KMS-11 (cell line): Measurements from ENCODE around the gene COA3.

Source experiments
- H2AFZ ChIP-seq: fragments of 200-600 bp; sonication (generic); 2 replicates; pipeline ENCODE4 v1.6.1; 2016; ENCODE audit warnings: antibody characterized with exemption, mixed run types, low read depth
- H3K27ac ChIP-seq: fragments of 200-600 bp; sonication (generic); 2 replicates; pipeline ENCODE4 v1.6.1; 2016; ENCODE audit warnings: mild to moderate bottlenecking, mixed run types
- H3K27me3 ChIP-seq: fragments of 200-600 bp; sonication (generic); 2 replicates; pipeline ENCODE4 v1.6.1; 2017; ENCODE audit warnings: mild to moderate bottlenecking, low read depth, mixed run types, moderate library complexity; ENCODE audit not compliant: insufficient read depth
- H3K36me3 ChIP-seq: fragments of 200-600 bp; sonication (generic); 2 replicates; pipeline ENCODE4 v1.6.1; 2017; ENCODE audit warnings: mild to moderate bottlenecking, mixed run types; ENCODE audit not compliant: insufficient read depth
- H3K4me1 ChIP-seq: fragments of 200-600 bp; sonication (generic); 2 replicates; pipeline ENCODE4 v1.6.1; 2016; ENCODE audit warnings: mild to moderate bottlenecking, low read depth, mixed run types; ENCODE audit not compliant: poor library complexity, severe bottlenecking
- H3K4me2 ChIP-seq: fragments of 200-600 bp; sonication (generic); 2 replicates; pipeline ENCODE4 v1.7.0; 2016; ENCODE audit warnings: mild to moderate bottlenecking, mixed run types
- H3K4me3 ChIP-seq: fragments of 200-600 bp; sonication (generic); IDR thresholded peaks from 2 replicates; pipeline ENCODE4 v1.6.1; 2017; ENCODE audit warnings: low read depth, low read length, mixed read lengths; ENCODE audit not compliant: insufficient read depth
- H3K79me2 ChIP-seq: fragments of 200-600 bp; sonication (generic); 2 replicates; pipeline ENCODE4 v1.6.1; 2016; ENCODE audit warnings: low read depth, mixed run types; ENCODE audit not compliant: insufficient read depth
- H3K9ac ChIP-seq: fragments of 200-600 bp; sonication (generic); 2 replicates; pipeline ENCODE4 v1.6.1; 2016; ENCODE audit warnings: mild to moderate bottlenecking, mixed run types
- H4K20me1 ChIP-seq: fragments of 200-600 bp; sonication (generic); 2 replicates; pipeline ENCODE4 v1.6.1; 2016; ENCODE audit warnings: mild to moderate bottlenecking, mixed run types; ENCODE audit not compliant: insufficient read depth
- CTCF ChIP-seq: fragments of 200-600 bp; sonication (generic); conservative IDR thresholded peaks from 2 replicates; pipeline ENCODE4 v1.6.1; 2017; ENCODE audit warnings: low read depth, mild to moderate bottlenecking, antibody characterized with exemption, low read length, moderate library complexity, mixed read lengths

COA3 gene

GRCh38 chr17:42832213-42832933 is 33.9 kb upstream of the COA3 start:
- Histone ChIP-seq H3K4me1 (peaks cover 19% of the 10 kb centered on the region), H3K4me3 (no peak overlapping the region), H3K9ac (peak overlapping the region; percentile 91), H3K27ac (peak overlapping the region; percentile 83), H2AFZ (peak overlapping the region; percentile 87), H4K20me1 (no peaks in the 10 kb centered on the region), H3K79me2 (peaks cover 48% of the 10 kb centered on the region), H3K4me2 (peak overlapping the region; percentile 97), H3K36me3 (peaks cover 11% of the 10 kb centered on the region; the same call in 1 of the 2 replicates), H3K27me3 (no peaks in the 10 kb centered on the region)
- TF ChIP-seq CTCF = no peak

GRCh38 chr17:42830971-42831370 is 32.5 kb upstream of the COA3 start:
- Histone ChIP-seq H3K4me2 (no peak overlapping the region), H3K4me1 (peaks cover 19% of the 10 kb centered on the region), H2AFZ (no peak overlapping the region), H3K79me2 (peaks cover 39% of the 10 kb centered on the region), H3K27ac (no peak overlapping the region), H3K4me3 (no peak overlapping the region), H3K36me3 (peaks cover 3% of the 10 kb centered on the region; the same call in 1 of the 2 replicates), H4K20me1 (no peaks in the 10 kb centered on the region), H3K9ac (no peak overlapping the region), H3K27me3 (no peaks in the 10 kb centered on the region)
- TF ChIP-seq CTCF = no peak

- Histone ChIP-seq H3K4me3 (no peak overlapping the region), H3K36me3 (no peaks in the 10 kb centered on the region), H3K9ac (no peak overlapping the region), H3K27me3 (no peaks in the 10 kb centered on the region), H3K4me1 (peaks cover 26% of the 10 kb centered on the region), H3K79me2 (peaks cover 21% of the 10 kb centered on the region), H3K4me2 (no peak overlapping the region), H4K20me1 (no peaks in the 10 kb centered on the region), H2AFZ (no peak overlapping the region), H3K27ac (no peak overlapping the region)
- no peak for TF ChIP-seq CTCF
Measured at GRCh38 chr17:42827472-42827871, 29.0 kb upstream of the COA3 start.

GRCh38 chr17:42821176-42821575 is 22.7 kb upstream of the COA3 start:
- Histone ChIP-seq H2AFZ (no peak overlapping the region), H3K4me2 (no peak overlapping the region), H3K79me2 (peaks cover 26% of the 10 kb centered on the region), H3K9ac (no peak overlapping the region), H3K4me1 (peaks cover 37% of the 10 kb centered on the region), H3K27ac (no peak overlapping the region), H3K4me3 (no peak overlapping the region), H3K27me3 (no peaks in the 10 kb centered on the region), H4K20me1 (no peaks in the 10 kb centered on the region), H3K36me3 (peaks cover 8% of the 10 kb centered on the region; the same call in 1 of the 2 replicates)
- no peak for TF ChIP-seq CTCF
